ENCODE results near the gene PACSIN2.
"Not testable (repeated sequence)": the region's sequence is repeated elsewhere in the genome, so short reads cannot be mapped to it uniquely, and the experiment has no call there.

The PACSIN2 gene

GRCh38 chr22:42945027-42945426 is 69.9 kb downstream of the PACSIN2 start:
- no peak for DNase-seq

- DNase-seq, result no peak
Measured at GRCh38 chr22:42944409-42944808, 70.5 kb downstream of the PACSIN2 start.

GRCh38 chr22:42943981-42944380 is 71.0 kb downstream of the PACSIN2 start:
- no peak for DNase-seq

- DNase-seq, result no peak
Measured at GRCh38 chr22:42942351-42942750, 72.6 kb downstream of the PACSIN2 start.

- peak; percentile 85 for DNase-seq
Measured at GRCh38 chr22:42939941-42940653, 74.9 kb downstream of the PACSIN2 start.

- peak; percentile 21 for DNase-seq
Measured at GRCh38 chr22:42939451-42939881, 75.5 kb downstream of the PACSIN2 start.

GRCh38 chr22:42938976-42939375 is 76.0 kb downstream of the PACSIN2 start:
- no peak for DNase-seq

GRCh38 chr22:42938449-42938848 is 76.5 kb downstream of the PACSIN2 start:
- DNase-seq, result no peak

- peak; percentile 75 for DNase-seq
Measured at GRCh38 chr22:42937164-42937843, 77.6 kb downstream of the PACSIN2 start.

GRCh38 chr22:42936680-42937079 is 78.3 kb downstream of the PACSIN2 start:
- not testable (repeated sequence) for DNase-seq

- DNase-seq, result no peak
Measured at GRCh38 chr22:42934338-42934737, 80.6 kb downstream of the PACSIN2 start.

- peak; percentile 91 for DNase-seq
Measured at GRCh38 chr22:42933485-42934091, 81.4 kb downstream of the PACSIN2 start.

GRCh38 chr22:42932857-42933484 is 82.0 kb downstream of the PACSIN2 start:
- DNase-seq, result no peak

- no peak for DNase-seq
Measured at GRCh38 chr22:42932197-42932519, 82.8 kb downstream of the PACSIN2 start.

- DNase-seq, result peak; percentile 41
Measured at GRCh38 chr22:42931421-42932196, 83.3 kb downstream of the PACSIN2 start.

GRCh38 chr22:42930810-42931420 is 84.0 kb downstream of the PACSIN2 start:
- peak; percentile 42 for DNase-seq

- DNase-seq, result no peak
Measured at GRCh38 chr22:42929838-42930155, 85.2 kb downstream of the PACSIN2 start.

- DNase-seq, result no peak
Measured at GRCh38 chr22:42928969-42929837, 85.7 kb downstream of the PACSIN2 start.

GRCh38 chr22:42927966-42928365 is 87.0 kb downstream of the PACSIN2 start:
- no peak for DNase-seq

- DNase-seq, result no peak
Measured at GRCh38 chr22:42926768-42927167, 88.2 kb downstream of the PACSIN2 start.

GRCh38 chr22:42926104-42926503 is 88.8 kb downstream of the PACSIN2 start:
- no peak for DNase-seq

Measured in fibroblast of skin of abdomen (primary cell).